B cell (primary cell): ENCODE results near the gene GEMIN4. TPM values are rescaled to one million over a fixed set of nuclear protein-coding genes. Genes with fewer than 3 reads are reported as not detected.

Source experiments
- ATAC-seq: fragments of 200-7000 bp; cut with Tn5 transposase; one replicate; pipeline ENCODE4 v1.10.0; 2021; ENCODE audit warnings: low read depth, mild to moderate bottlenecking, moderate number of reproducible peaks, moderate library complexity
- CTCF ChIA-PET: fragments of 350-600 bp; sonication (Branson Sonifier 250); formaldehyde crosslinking; loops from one replicate; lab custom pipeline; 2021; ENCODE audit warnings: antibody characterized with exemption, inconsistent platforms; lab: Charles Lee
- POLR2A ChIA-PET: fragments of 350-600 bp; sonication (Branson Sonifier 250); formaldehyde crosslinking; loops from one replicate; lab custom pipeline; 2021; ENCODE audit warnings: antibody characterized with exemption; lab: Charles Lee
- DNase-seq: peaks from one replicate; pipeline ENCODE4 v3.0.0; 2013
- H2AFZ ChIP-seq: 2 replicates; pipeline ENCODE4 v1.6.1; 2012; ENCODE audit warnings: mild to moderate bottlenecking, low read depth, low read length; ENCODE audit not compliant: insufficient read depth, poor library complexity, severe bottlenecking
- H3K27ac ChIP-seq, 2 donors: 1 replicate in 1 of 2; 2 replicates in 1 of 2; pipeline ENCODE4 v1.5.1; 2012 to 2013; ENCODE audit warnings: low read length in 2 of 2, mild to moderate bottlenecking in 2 of 2, moderate library complexity in 1 of 2
- H3K27me3 ChIP-seq, 4 experiments: fragments of 200-600 bp in 1 of 4; sonication (generic) in 1 of 4; replicated peaks in 1 of 4; 1 replicate in 2 of 4; 2 replicates in 2 of 4; pipeline versions ENCODE4 v1.6.1 to v1.7.0; 2013 to 2016; ENCODE audit warnings: low read length in 3 of 4, mild to moderate bottlenecking in 2 of 4, mixed read lengths in 1 of 4, moderate library complexity in 1 of 4; ENCODE audit not compliant: insufficient read depth in 4 of 4, control insufficient read depth in 3 of 4; ENCODE audit errors: control extremely low read depth in 1 of 4
- H3K36me3 ChIP-seq, 2 experiments: replicated peaks in 1 of 2; 1 replicate in 1 of 2; 2 replicates in 1 of 2; pipeline versions ENCODE4 v1.6.1 to v1.7.1; 2013; ENCODE audit warnings: low read length in 1 of 2; ENCODE audit not compliant: insufficient read depth in 2 of 2, control insufficient read depth in 1 of 2; ENCODE audit errors: control extremely low read depth in 1 of 2, extremely low read depth in 1 of 2
- H3K4me1 ChIP-seq, 2 donors: fragments of 200-600 bp in 1 of 2; sonication (generic) in 1 of 2; 1 replicate in 1 of 2; 2 replicates in 1 of 2; pipeline versions ENCODE4 v1.5.1 to v1.6.1; 2013 to 2017; ENCODE audit warnings: low read length in 2 of 2; ENCODE audit not compliant: control insufficient read depth in 2 of 2, insufficient read depth in 2 of 2
- H3K4me2 ChIP-seq: replicated peaks from 2 replicates; pipeline ENCODE3; 2012; ENCODE audit warnings: mild to moderate bottlenecking, low read depth, low read length; ENCODE audit not compliant: poor library complexity, severe bottlenecking
- H3K4me3 ChIP-seq, 5 experiments: fragments of 200-600 bp in 1 of 5; sonication (generic) in 1 of 5; 1 replicate in 3 of 5; 2 replicates in 2 of 5; pipeline versions ENCODE4 v1.5.1 to v1.7.0; 2011 to 2016; ENCODE audit warnings: low read length in 4 of 5, mild to moderate bottlenecking in 4 of 5, low read depth in 2 of 5, control low read depth in 1 of 5, moderate library complexity in 1 of 5; ENCODE audit not compliant: insufficient read depth in 1 of 5; ENCODE audit errors: control extremely low read depth in 1 of 5, extremely low read depth in 1 of 5
- H3K79me2 ChIP-seq: fragments of 200-600 bp; sonication (generic); one replicate; pipeline ENCODE4 v1.6.0; 2016; ENCODE audit warnings: low read length; ENCODE audit not compliant: control insufficient read depth, insufficient read depth
- H3K9ac ChIP-seq: fragments of 200-600 bp; sonication (generic); 2 replicates; pipeline ENCODE4 v1.6.1; 2017; ENCODE audit warnings: mild to moderate bottlenecking, low read length, moderate library complexity
- H3K9me3 ChIP-seq, 3 donors: one replicate each; pipeline versions ENCODE4 v1.6.1 to v1.7.1; 2013; ENCODE audit warnings: low read length in 2 of 3; ENCODE audit not compliant: control insufficient read depth in 2 of 3, insufficient read depth in 1 of 3; ENCODE audit errors: control extremely low read depth in 1 of 3
- H4K20me1 ChIP-seq: 2 replicates; pipeline ENCODE4 v1.6.0; 2012; ENCODE audit warnings: mild to moderate bottlenecking, low read length; ENCODE audit not compliant: insufficient read depth, control insufficient read depth, poor library complexity, severe bottlenecking
- H3K27ac Mint-ChIP-seq: one replicate; pipeline ENCODE4 v1.8.0; 2021; ENCODE audit warnings: mixed read lengths
- H3K27me3 Mint-ChIP-seq: one replicate; pipeline ENCODE4 v1.8.0; 2021; ENCODE audit warnings: mixed read lengths
- H3K4me1 Mint-ChIP-seq: one replicate; pipeline ENCODE4 v1.8.0; 2021; ENCODE audit warnings: mixed read lengths
- H3K4me3 Mint-ChIP-seq: one replicate; pipeline ENCODE4 v1.8.0; 2021; ENCODE audit warnings: mixed read lengths
- H3K9me3 Mint-ChIP-seq: one replicate; pipeline ENCODE4 v1.8.0; 2022; ENCODE audit warnings: mixed read lengths; ENCODE audit not compliant: insufficient read depth
- CTCF ChIP-seq: fragments of 200-600 bp; IDR thresholded peaks from one replicate; pipeline ENCODE4 v1.8.0; 2022; ENCODE audit warnings: antibody characterized with exemption, mild to moderate bottlenecking
- EZH2 ChIP-seq: IDR thresholded peaks from 2 replicates; pipeline ENCODE4 v1.6.1; 2012; ENCODE audit warnings: borderline replicate concordance, low read depth, mild to moderate bottlenecking, moderate library complexity, low read length; ENCODE audit not compliant: insufficient read depth, poor library complexity, severe bottlenecking
- WGBS: methylation state at CpG from one replicate; pipeline ENCODE4 v1.1.5; 2013; ENCODE audit warnings: missing lambda C conversion rate; ENCODE audit not compliant: insufficient coverage; 5-methylcytosine and 5-hydroxymethylcytosine counted together
- intact Hi-C: fragments of 100-400 bp; cut with micrococcal nuclease; formaldehyde crosslinking; loops from one replicate; pipeline ENCODE4 v1.10.0; 2022
- polyA plus RNA-seq: library from polyadenylated mRNA; depleted of rRNA; stranded (reverse); fragments of >200 nt; gene quantifications from 2 replicates; pipeline ENCODE4 v1.2.3, GENCODE V29; 2012
- total RNA-seq, 2 donors: library from RNA; stranded (reverse); fragments of 120-200 nt in 1 of 2; gene quantifications; 1 replicate in 1 of 2; 2 replicates in 1 of 2; pipeline versions ENCODE4 v1.2.3 to v1.2.4, GENCODE V29; 2013 to 2022

GEMIN4 gene
- total and polyA plus RNA-seq, 2 donors (not counting 1 experiment from before 2014, with no cell fraction given): 25.6 to 26.1 TPM

DNA sequence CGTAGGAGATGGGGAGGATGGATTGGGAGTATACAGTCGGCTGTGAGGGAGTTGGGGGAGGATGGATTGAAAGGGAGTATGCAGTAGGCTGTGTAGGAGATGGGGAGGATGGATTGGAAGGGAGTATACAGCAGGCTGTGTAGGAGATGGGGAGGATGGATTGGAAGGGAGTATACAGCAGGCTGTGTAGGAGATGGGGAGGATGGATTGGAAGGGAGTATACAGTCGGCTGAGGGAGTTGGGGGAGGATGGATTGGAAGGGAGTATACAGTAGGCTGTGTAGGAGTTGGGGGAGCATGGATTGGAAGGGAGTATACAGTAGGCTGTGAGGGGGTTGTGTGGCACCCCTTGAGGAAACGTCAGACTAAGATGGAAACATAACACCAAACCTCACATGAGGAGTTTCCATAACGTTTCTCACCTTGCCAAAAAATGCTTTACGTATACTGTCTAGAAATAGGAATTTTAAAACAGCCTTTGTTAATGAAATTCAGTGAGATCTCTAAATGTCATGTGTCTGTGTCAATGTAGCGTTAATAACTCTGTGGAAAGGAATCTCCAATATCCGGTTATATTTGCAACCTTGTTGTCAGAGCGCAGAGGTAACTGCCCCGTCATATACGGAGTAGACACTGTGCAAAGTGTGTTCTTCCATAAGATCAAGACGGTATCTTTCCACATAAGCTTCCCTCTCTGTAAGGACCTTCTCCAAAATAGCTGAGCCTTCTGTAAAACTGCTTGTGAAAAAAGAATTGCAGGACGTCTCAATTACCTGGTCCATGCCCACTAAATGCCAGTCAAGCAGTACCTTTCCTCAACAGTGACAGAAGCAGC is 31.1 kb downstream of the GEMIN4 start:
- Mint-ChIP-seq H3K9me3 (no peaks in the 10 kb centered on the region), H3K4me3 (no peak overlapping the region), H3K4me1 (peaks cover 4% of the 10 kb centered on the region), H3K27me3 (no peaks in the 10 kb centered on the region), H3K27ac (no peak overlapping the region)
- no peak overlapping the region for H3K4me3 ChIP-seq
- no peak overlapping the region for H3K9ac ChIP-seq
- no peaks in the 10 kb centered on the region for H3K36me3 ChIP-seq
- no peak overlapping the region for H3K27ac ChIP-seq
- no peak for DNase-seq
- H4K20me1 ChIP-seq: no peaks in the 10 kb centered on the region
- no peak overlapping the region for H3K4me2 ChIP-seq
- intact Hi-C loops: no loop called here
- no peaks in the 10 kb centered on the region for H3K79me2 ChIP-seq
- WGBS: 94% methylated on average over 10 of the region's 13 CpGs
- H3K27me3 ChIP-seq: peaks cover 0 to 3% (median 0%) of the 10 kb centered on the region in 4 experiments
- TF ChIP-seq CTCF (no peak), EZH2 (no peak)
- peaks cover 0 to 3% (median 0%) of the 10 kb centered on the region in 3 donors for H3K9me3 ChIP-seq
- POLR2A ChIA-PET: no interaction called here
- no peaks in the 10 kb centered on the region for H3K4me1 ChIP-seq
- no peak for ATAC-seq
- no peak overlapping the region for H2AFZ ChIP-seq
- CTCF ChIA-PET: interaction anchor here (1.0 kb wide), 1 partner anchor 20 kb away, joined by 3 read pairs; no protein-coding TSS in a partner anchor

DNA sequence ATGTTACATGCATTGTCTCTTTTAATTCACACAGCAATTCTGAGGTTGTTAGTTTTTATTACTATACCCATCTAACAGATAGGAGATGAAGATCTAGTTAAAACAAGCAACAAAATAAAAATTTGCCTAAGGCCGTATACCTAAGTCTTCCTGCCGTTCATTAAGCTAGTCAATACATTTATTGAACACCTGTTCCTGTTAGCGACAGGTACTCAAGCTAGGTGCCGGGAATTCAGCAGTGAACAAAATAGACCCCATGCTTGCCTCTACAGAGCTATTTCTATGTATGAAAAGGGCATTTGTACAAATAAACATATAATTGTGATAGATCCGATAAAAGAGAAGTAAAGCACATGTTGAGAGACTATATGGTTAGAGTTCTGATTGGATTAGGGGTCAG is 34.0 kb downstream of the GEMIN4 start:
- Histone ChIP-seq H3K4me3 (no peak overlapping the region), H3K9ac (no peak overlapping the region), H4K20me1 (no peaks in the 10 kb centered on the region), H3K36me3 (no peaks in the 10 kb centered on the region), H3K9me3 (no peaks in the 10 kb centered on the region), H3K27ac (no peak overlapping the region), H3K4me2 (no peak overlapping the region), H3K4me1 (peaks cover 4 to 20% of the 10 kb centered on the region in 2 donors), H3K27me3 (no peaks in the 10 kb centered on the region), H3K79me2 (peaks cover 16% of the 10 kb centered on the region), H2AFZ (no peak overlapping the region)
- ATAC-seq (no peak), DNase-seq (no peak)
- intact Hi-C loops: no loop called here
- WGBS: 100% methylated on average over 2 of the region's 5 CpGs
- H3K27me3 Mint-ChIP-seq: no peaks in the 10 kb centered on the region
- TF ChIP-seq EZH2 (no peak), CTCF (no peak)
- no peaks in the 10 kb centered on the region for H3K9me3 Mint-ChIP-seq
- no peak overlapping the region for H3K4me3 Mint-ChIP-seq
- ChIA-PET CTCF (interaction anchor here (0.6 to 0.8 kb wide), 4 partner anchors 18 to 301 kb away, joined by 3 read pairs; no protein-coding TSS in a partner anchor), POLR2A (no interaction called here)
- no peak overlapping the region for H3K27ac Mint-ChIP-seq
- peaks cover 16% of the 10 kb centered on the region for H3K4me1 Mint-ChIP-seq
